Hepatic stellate cell (primary cell): ENCODE results near the gene ADGRG2.
"Not testable (repeated sequence)": the region's sequence is repeated elsewhere in the genome, so short reads cannot be mapped to it uniquely, and the experiment has no call there.

ENCODE experiments used
- DNase-seq: peaks from one replicate; pipeline ENCODE4 v3.0.0; 2011; ENCODE audit warnings: low spot score

The ADGRG2 gene

GRCh38 chrX:19003756-19004155 lies 118.5 kb downstream of the ADGRG2 start:
- no peak for DNase-seq

GRCh38 chrX:18998653-18999052 lies 123.6 kb downstream of the ADGRG2 start:
- no peak for DNase-seq

GRCh38 chrX:18997916-18998315 lies 124.4 kb downstream of the ADGRG2 start:
- no peak for DNase-seq

GRCh38 chrX:18996536-18996935 lies 125.7 kb downstream of the ADGRG2 start:
- no peak for DNase-seq

GRCh38 chrX:18995221-18995620 lies 127.0 kb downstream of the ADGRG2 start:
- DNase-seq, result peak; percentile 17

- DNase-seq, result peak; percentile 38
These were observed 127.6 kb downstream of the ADGRG2 start for GRCh38 chrX:18994713-18995112.

GRCh38 chrX:18992829-18993228 lies 129.4 kb downstream of the ADGRG2 start:
- DNase-seq, result no peak

- DNase-seq, result no peak
These were observed 137.2 kb downstream of the ADGRG2 start for GRCh38 chrX:18985186-18985435.

GRCh38 chrX:18984381-18985185 lies 137.7 kb downstream of the ADGRG2 start:
- peak; percentile 69 for DNase-seq

- peak; percentile 44 for DNase-seq
These were observed 138.4 kb downstream of the ADGRG2 start, which contains the start of gene PHKA2 for GRCh38 chrX:18983666-18984380. Gene PHKA2, minus strand, starts transcription at chrX:18984114. Its CDS starts 182 bp downstream, at chrX:18983932.

- no peak for DNase-seq
These were observed 141.0 kb downstream of the ADGRG2 start for GRCh38 chrX:18981124-18981807.

GRCh38 chrX:18980262-18980661 lies 142.0 kb downstream of the ADGRG2 start:
- DNase-seq, result not testable (repeated sequence)

- DNase-seq, result no peak
These were observed 147.3 kb downstream of the ADGRG2 start for GRCh38 chrX:18974993-18975392.

GRCh38 chrX:18973527-18974192 lies 148.6 kb downstream of the ADGRG2 start:
- DNase-seq, result no peak

GRCh38 chrX:18971506-18971905 lies 150.8 kb downstream of the ADGRG2 start:
- no peak for DNase-seq

GRCh38 chrX:18970465-18970864 lies 151.8 kb downstream of the ADGRG2 start:
- no peak for DNase-seq

GRCh38 chrX:18966624-18967023 lies 155.6 kb downstream of the ADGRG2 start:
- no peak for DNase-seq

GRCh38 chrX:18964901-18965300 lies 157.4 kb downstream of the ADGRG2 start:
- DNase-seq, result no peak

- no peak for DNase-seq
These were observed 158.2 kb downstream of the ADGRG2 start for GRCh38 chrX:18964026-18964425.

GRCh38 chrX:18962329-18962728 lies 159.9 kb downstream of the ADGRG2 start:
- no peak for DNase-seq

- DNase-seq, result no peak
These were observed 160.6 kb downstream of the ADGRG2 start for GRCh38 chrX:18961686-18962085.

- no peak for DNase-seq
These were observed 165.8 kb downstream of the ADGRG2 start for GRCh38 chrX:18956303-18957032.
